Peyer's patch (tissue), 4 donors: ENCODE results near the gene DPH2. TPM values are rescaled to one million over a fixed set of nuclear protein-coding genes. Genes with fewer than 3 reads are reported as not detected.
A peak's percentile ranks its signal among the peaks of the same experiment; 100 is the strongest.

Source experiments
- DNase-seq, 3 donors: peaks; one replicate each; pipeline ENCODE4 v3.0.0-alpha.2; 2017 to 2019
- H3K27ac ChIP-seq, 4 donors: fragments of 200-600 bp; sonication (generic); one replicate each; pipeline ENCODE4 v1.5.1; 2016 to 2019
- H3K27me3 ChIP-seq, 2 donors: fragments of 200-600 bp; sonication (generic); one replicate each; pipeline ENCODE4 v1.5.1; 2019
- H3K36me3 ChIP-seq, 3 donors: fragments of 200-600 bp; sonication (generic); one replicate each; pipeline ENCODE4 v1.5.1; 2016 to 2019
- H3K4me1 ChIP-seq, 4 donors: fragments of 200-600 bp; sonication (generic); one replicate each; pipeline ENCODE4 v1.5.1; 2016 to 2019
- H3K4me3 ChIP-seq, 4 donors: fragments of 200-600 bp; sonication (generic); 1 replicate in 3 of 4; 2 replicates in 1 of 4; pipeline ENCODE4 v1.5.1; 2016 to 2019; ENCODE audit warnings: mild to moderate bottlenecking in 1 of 4
- H3K9me3 ChIP-seq, 4 donors: fragments of 200-600 bp; sonication (generic); one replicate each; pipeline ENCODE4 v1.5.1; 2016 to 2019; ENCODE audit warnings: mild to moderate bottlenecking in 1 of 4
- CTCF ChIP-seq, 6 experiments: fragments of 450-650 bp in 4 of 6; fragments of 200-600 bp in 2 of 6; sonication (generic) in 1 of 6; IDR thresholded peaks; one replicate each; pipeline ENCODE4 v1.5.1; 2017 to 2019; ENCODE audit warnings: antibody characterized with exemption in 6 of 6, mild to moderate bottlenecking in 3 of 6, moderate library complexity in 1 of 6
- POLR2A ChIP-seq, 2 donors: fragments of 450-650 bp; IDR thresholded peaks; one replicate each; pipeline ENCODE4 v1.5.1; 2017; ENCODE audit warnings: antibody characterized with exemption in 2 of 2, mild to moderate bottlenecking in 2 of 2, moderate library complexity in 2 of 2
- total RNA-seq, 4 donors: library from RNA; depleted of rRNA; stranded (reverse); fragments of >200 nt; gene quantifications; one replicate each; pipeline ENCODE4 v1.1.0, GENCODE V29; 2016

The DPH2 gene
- total RNA-seq, 4 donors from 2014 or later = 16.6 to 106 (median 38.6) TPM

DNA sequence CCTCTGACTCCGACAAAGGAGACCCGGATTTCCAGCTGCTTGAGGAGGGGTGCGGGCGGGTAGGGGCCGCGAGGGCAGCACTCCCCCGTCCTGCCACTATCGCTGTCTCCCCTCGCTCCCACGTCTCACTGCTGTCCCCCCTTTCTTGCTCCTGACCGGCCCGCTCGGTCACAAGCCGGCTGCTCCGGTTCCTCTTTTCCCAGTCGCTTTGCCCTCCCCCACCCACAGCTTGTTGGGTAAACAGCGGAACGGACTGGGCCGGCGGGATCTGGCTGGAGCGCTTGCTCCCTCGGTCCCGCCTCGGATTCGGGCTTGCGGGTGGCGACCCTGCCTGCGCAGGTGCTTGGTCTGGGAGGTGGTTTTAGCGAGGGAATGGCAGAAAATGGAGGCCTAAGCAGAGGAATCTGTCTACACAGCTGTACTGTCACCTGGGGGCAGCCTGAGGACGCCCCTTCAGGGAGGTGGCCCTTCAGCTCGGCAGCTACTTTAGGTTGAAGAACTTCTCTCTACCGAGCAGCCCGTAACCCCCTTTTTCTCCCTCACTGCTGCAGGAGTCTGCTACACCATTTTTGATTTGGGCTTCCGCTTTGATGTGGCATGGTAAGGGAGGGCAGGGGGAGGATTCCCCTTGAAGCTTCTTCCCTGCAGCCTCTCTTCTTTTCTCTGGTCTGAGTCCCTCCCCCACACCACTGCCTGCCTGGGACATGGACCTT, 5.6 kb downstream of the DPH2 start:
- H3K27me3 ChIP-seq = no peaks in the 10 kb centered on the region
- peak overlapping the region; percentile 92 to 98 (median 94) for H3K27ac ChIP-seq
- no peaks in the 10 kb centered on the region for H3K9me3 ChIP-seq
- H3K4me1 ChIP-seq = peaks cover 10 to 53% (median 17%) of the 10 kb centered on the region in 4 donors
- DNase-seq = peak; percentile 73 to 82 (median 75)
- TF ChIP-seq POLR2A (IDR thresholded peaks at IDR 0.05) = no peak
- TF ChIP-seq CTCF (IDR thresholded peaks at IDR 0.05) = no peak
- H3K36me3 ChIP-seq = peaks cover 0 to 25% (median 0%) of the 10 kb centered on the region in 3 donors
- peak overlapping the region; percentile 81 to 98 (median 84) for H3K4me3 ChIP-seq

GRCh38 chr1:43976045-43976444, 6.2 kb downstream of the DPH2 start:
- no peak for DNase-seq
- no peaks in the 10 kb centered on the region for H3K9me3 ChIP-seq
- no peaks in the 10 kb centered on the region for H3K27me3 ChIP-seq
- H3K4me1 ChIP-seq = peaks cover 10 to 51% (median 14%) of the 10 kb centered on the region in 4 donors
- peaks cover 0 to 25% (median 0%) of the 10 kb centered on the region in 3 donors for H3K36me3 ChIP-seq
- peak overlapping the region in 3 of 4 donors; percentile 81 to 85 (median 84) for H3K4me3 ChIP-seq
- H3K27ac ChIP-seq = peak overlapping the region in 1 of 4 donors; percentile 98
- TF ChIP-seq POLR2A (IDR thresholded peaks at IDR 0.05) (no peak), CTCF (IDR thresholded peaks at IDR 0.05) (no peak)

GRCh38 chr1:43976890-43977289, 7.1 kb downstream of the DPH2 start:
- no peak overlapping the region for H3K4me3 ChIP-seq
- H3K4me1 ChIP-seq = peaks cover 10 to 55% (median 14%) of the 10 kb centered on the region in 4 donors
- TF ChIP-seq CTCF (IDR thresholded peaks at IDR 0.05) (no peak), POLR2A (IDR thresholded peaks at IDR 0.05) (no peak)
- H3K36me3 ChIP-seq = peaks cover 0 to 25% (median 0%) of the 10 kb centered on the region in 3 donors
- H3K27ac ChIP-seq = no peak overlapping the region
- DNase-seq = no peak
- H3K9me3 ChIP-seq = no peaks in the 10 kb centered on the region
- H3K27me3 ChIP-seq = no peaks in the 10 kb centered on the region

- H3K9me3 ChIP-seq = no peaks in the 10 kb centered on the region
- H3K36me3 ChIP-seq = peaks cover 0 to 25% (median 0%) of the 10 kb centered on the region in 3 donors
- TF ChIP-seq POLR2A (IDR thresholded peaks at IDR 0.05) (no peak), CTCF (IDR thresholded peaks at IDR 0.05) (no peak)
- no peaks in the 10 kb centered on the region for H3K27me3 ChIP-seq
- peak overlapping the region in 1 of 4 donors; percentile 57 for H3K27ac ChIP-seq
- no peak overlapping the region for H3K4me3 ChIP-seq
- peaks cover 10 to 55% (median 14%) of the 10 kb centered on the region in 4 donors for H3K4me1 ChIP-seq
- no peak for DNase-seq
Observed at GRCh38 chr1:43977376-43978263, 7.8 kb downstream of the DPH2 start.

DNA sequence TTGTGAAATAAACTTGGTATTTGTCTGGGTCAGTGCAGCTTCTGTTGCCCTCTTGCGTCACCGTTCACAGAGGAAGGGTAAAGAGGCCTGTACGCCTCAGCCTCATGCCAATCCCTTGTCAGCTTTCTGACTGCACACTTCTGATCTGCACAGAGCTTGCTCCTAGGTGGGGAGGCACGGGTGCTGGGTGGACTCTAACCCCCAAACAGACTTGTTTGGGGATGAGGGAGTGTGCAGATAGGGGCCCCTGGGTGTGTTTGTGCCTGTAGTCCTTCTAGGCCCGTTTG, 8.4 kb downstream of the DPH2 start:
- Histone ChIP-seq H3K4me1 (peaks cover 10 to 55% (median 14%) of the 10 kb centered on the region in 4 donors), H3K27me3 (no peaks in the 10 kb centered on the region), H3K4me3 (peak overlapping the region in 2 of 4 donors; percentile 59 to 83), H3K9me3 (no peaks in the 10 kb centered on the region), H3K36me3 (peaks cover 0 to 25% (median 0%) of the 10 kb centered on the region in 3 donors), H3K27ac (peak overlapping the region in 1 of 4 donors; percentile 57)
- TF ChIP-seq CTCF (IDR thresholded peaks at IDR 0.05) (no peak), POLR2A (IDR thresholded peaks at IDR 0.05) (no peak)
- no peak for DNase-seq
